GM12878 (cell line): ENCODE results near the gene ZNF45. TPM values are rescaled to one million over a fixed set of nuclear protein-coding genes. Genes with fewer than 3 reads are reported as not detected.
A peak's percentile ranks its signal among the peaks of the same experiment; 100 is the strongest.

Experiments used
- ATAC-seq: fragments of 200-7000 bp; cut with Tn5 transposase; 3 replicates; pipeline ENCODE4 v1.9.1; 2020; ENCODE audit warnings: mild to moderate bottlenecking, moderate library complexity
- BruUV-seq: library from RNA; stranded (reverse); fragments of 400-500 nt; replicated peaks from 2 replicates; lab custom pipeline; 2021; lab: Mats Ljungman, UMichigan
- CTCF ChIA-PET: fragments of 300-600 bp; sonication (Branson Sonifier 250); formaldehyde crosslinking; extraction: SDS; loops from one replicate; lab custom pipeline; 2021; ENCODE audit warnings: inconsistent platforms; lab: Yijun Ruan, JAX
- POLR2A ChIA-PET: fragments of 350-600 bp; formaldehyde crosslinking; extraction: SDS; loops from one replicate; lab custom pipeline; 2021; ENCODE audit warnings: inconsistent platforms; lab: Charles Lee
- RAD21 ChIA-PET: fragments of 300-600 bp; sonication (Branson Sonifier 250); formaldehyde crosslinking; loops from one replicate; lab custom pipeline; 2023; ENCODE audit warnings: antibody characterized with exemption; ENCODE audit not compliant: unreplicated experiment; lab: Charles Lee
- SMC1A ChIA-PET: fragments of 300-600 bp; sonication (Branson Sonifier 250); formaldehyde crosslinking; loops from one replicate; lab custom pipeline; 2023; ENCODE audit not compliant: unreplicated experiment, uncharacterized antibody; lab: Charles Lee
- DNase-seq: peaks from one replicate; pipeline ENCODE4 v3.0.0-alpha.2; 2011; ENCODE audit warnings: low read depth, low spot score
- FAIRE-seq: peaks from 3 replicates; lab custom pipeline; 2011; peaks lifted over from hg19 to GRCh38; lab: Jason Lieb, UNC
- H2AFZ ChIP-seq: 2 replicates; pipeline ENCODE4 v1.6.0; 2011; ENCODE audit warnings: low read depth, low read length, control low read depth; ENCODE audit not compliant: control insufficient read depth
- H3K27ac ChIP-seq: 2 replicates; pipeline ENCODE4 v1.5.1; 2011; ENCODE audit warnings: control low read depth; ENCODE audit not compliant: control insufficient read depth, insufficient read depth
- H3K27me3 ChIP-seq, 2 experiments: replicated peaks in 1 of 2; 2 replicates each; pipeline versions ENCODE4 v1.6.0 to v1.6.1; 2011; ENCODE audit warnings: low read length in 1 of 2; ENCODE audit not compliant: control insufficient read depth in 2 of 2, insufficient read depth in 2 of 2
- H3K36me3 ChIP-seq, 2 experiments: 2 replicates each; pipeline ENCODE4 v1.5.1; 2011; ENCODE audit warnings: low read length in 1 of 2; ENCODE audit not compliant: control insufficient read depth in 2 of 2, insufficient read depth in 2 of 2
- H3K4me1 ChIP-seq: 2 replicates; pipeline ENCODE4 v1.6.1; 2011; ENCODE audit warnings: mild to moderate bottlenecking, low read length, moderate library complexity, mixed read lengths; ENCODE audit not compliant: control insufficient read depth, insufficient read depth
- H3K4me2 ChIP-seq: 2 replicates; pipeline ENCODE4 v1.6.0; 2011; ENCODE audit warnings: control low read depth; ENCODE audit not compliant: control insufficient read depth, insufficient read depth
- H3K4me3 ChIP-seq: fragments of 200-600 bp; sonication (generic); 2 replicates; pipeline ENCODE4 v1.5.1; 2016
- H3K79me2 ChIP-seq: 2 replicates; pipeline ENCODE4 v1.6.0; 2011; ENCODE audit warnings: low read length; ENCODE audit not compliant: control insufficient read depth, insufficient read depth
- H3K9ac ChIP-seq: 2 replicates; pipeline ENCODE4 v1.8.0; 2011; ENCODE audit warnings: low read length, control low read depth, mixed read lengths; ENCODE audit not compliant: control insufficient read depth, insufficient read depth
- H3K9me3 ChIP-seq: replicated peaks from 3 replicates; pipeline ENCODE4 v1.5.1; 2011; ENCODE audit warnings: mild to moderate bottlenecking, low read length; ENCODE audit not compliant: control insufficient read depth, insufficient read depth
- H4K20me1 ChIP-seq: 2 replicates; pipeline ENCODE4 v1.6.0; 2011; ENCODE audit not compliant: control insufficient read depth, insufficient read depth
- EED ChIP-seq: sonication (generic); IDR thresholded peaks from 2 replicates; pipeline ENCODE4 v1.6.1; 2016; ENCODE audit warnings: antibody characterized with exemption, low read depth
- ELK1 ChIP-seq: IDR thresholded peaks from 2 replicates; pipeline ENCODE4 v1.6.1; 2012; ENCODE audit warnings: low read depth, low read length, improper control_type of control experiment
- MEF2A ChIP-seq: IDR thresholded peaks from 2 replicates; pipeline ENCODE4 v1.6.1; 2011; ENCODE audit warnings: low read depth, mild to moderate bottlenecking, low read length, moderate library complexity; ENCODE audit not compliant: insufficient read depth
- NFYB ChIP-seq: IDR thresholded peaks from 2 replicates; pipeline ENCODE4 v1.6.1; 2011; ENCODE audit warnings: low read depth, mild to moderate bottlenecking, low read length, improper control_type of control experiment, moderate library complexity; ENCODE audit not compliant: insufficient read depth
- RUNX3 ChIP-seq: IDR thresholded peaks from 2 replicates; pipeline ENCODE4 v1.6.1; 2012; ENCODE audit warnings: low read length, inconsistent platforms
- TCF3 ChIP-seq: IDR thresholded peaks from 2 replicates; pipeline ENCODE4 v1.6.1; 2012; ENCODE audit warnings: low read depth, mild to moderate bottlenecking, low read length, borderline replicate concordance; ENCODE audit not compliant: insufficient read depth
- ZBTB11 ChIP-seq: fragments of 450-650 bp; formaldehyde crosslinking; IDR thresholded peaks from 2 replicates; pipeline ENCODE4 v1.5.0; 2022; ENCODE audit warnings: mild to moderate bottlenecking, missing genetic modification characterization
- WGBS: methylation state at CpG from one replicate; pipeline ENCODE4 v1.1.6; 2016; ENCODE audit warnings: low lambda C conversion rate; ENCODE audit not compliant: insufficient replicate concordance, insufficient coverage; ENCODE audit errors: missing lambda C conversion rate; 5-methylcytosine and 5-hydroxymethylcytosine counted together
- in situ Hi-C: fragments of 300-500 bp; cut with MboI; formaldehyde crosslinking; loops from 9 replicates; pipeline ENCODE4 v1.14.3; 2018; ENCODE audit warnings: mixed read lengths
- intact Hi-C: fragments of 100-400 bp; cut with micrococcal nuclease; formaldehyde crosslinking; loops from one replicate; pipeline ENCODE4 v1.14.2; 2022; ENCODE audit not compliant: unreplicated experiment
- polyA plus RNA-seq, 11 experiments: library from polyadenylated mRNA; depleted of rRNA in 4 of 11; unstranded in 6 of 11; stranded (reverse) in 5 of 11; fragments of >200 nt; fragmentation: Nextera tagmentation in 4 of 11; fragmentation: Illumina TruSeq in 1 of 11; extraction: Ambion mirVana in 4 of 11; extraction: Trizol in 1 of 11; gene quantifications; 1 replicate in 1 of 11; 2 replicates in 10 of 11; pipeline versions ENCODE4 v1.2.1 to v1.2.3, GENCODE V29; 2011 to 2016; ENCODE audit warnings: inconsistent platforms in 2 of 11, missing spikeins in 2 of 11, low read depth in 1 of 11
- total RNA-seq, 4 experiments: library from RNA; depleted of rRNA in 3 of 4; stranded (reverse); fragments of >200 nt in 3 of 4; fragmentation: Illumina TruSeq in 1 of 4; extraction: Trizol in 1 of 4; gene quantifications; 2 replicates each; pipeline versions ENCODE4 v1.2.1 to v1.2.3, GENCODE V29; 2013 to 2021

Gene ZNF45
- total and polyA plus RNA-seq, 10 of the 15 experiments (the other 5 are each of a cell fraction or from before 2014, with no cell fraction given) = 4.2 to 23.1 (median 15.9) TPM

DNA sequence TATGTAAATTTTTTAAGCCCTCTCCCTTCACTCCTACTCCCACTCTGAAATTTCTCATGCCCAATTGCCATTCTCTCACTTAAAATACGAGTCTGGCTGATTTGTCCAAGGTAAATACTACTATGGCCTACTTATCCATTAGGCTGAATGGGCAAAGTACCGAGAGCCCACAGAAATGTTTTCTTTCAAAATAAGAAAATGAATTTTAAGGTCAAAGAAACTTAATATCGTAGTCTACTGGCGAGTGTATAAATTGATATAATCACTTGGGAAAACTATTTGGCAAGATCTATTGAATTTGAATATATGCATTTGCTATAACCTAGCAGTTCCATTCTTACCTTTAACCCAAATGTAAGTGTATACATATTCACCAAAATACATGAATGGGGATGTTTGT, 32.7 kb downstream of the ZNF45 start:
- POLR2A ChIA-PET = interaction anchor here (1.6 kb wide), 1 partner anchor 33 kb away, joined by 9 read pairs; the partner anchor contains the start of gene ZNF45
- Histone ChIP-seq H3K4me2 (no peak overlapping the region), H3K9ac (no peak overlapping the region), H3K36me3 (no peaks in the 10 kb centered on the region), H3K9me3 (peaks cover 1% of the 10 kb centered on the region), H3K4me3 (peak overlapping the region; percentile 85; the same call in 1 of the 2 replicates), H3K27me3 (no peaks in the 10 kb centered on the region), H3K27ac (no peak overlapping the region), H2AFZ (peak overlapping the region; percentile 97), H4K20me1 (no peaks in the 10 kb centered on the region), H3K79me2 (no peaks in the 10 kb centered on the region), H3K4me1 (peaks cover 8% of the 10 kb centered on the region; the same call in 1 of the 2 replicates)
- RAD21 ChIA-PET = interaction anchor here (1.3 kb wide), 1 partner anchor 33 kb away, joined by 4 read pairs; the partner anchor contains the start of gene ZNF45
- ATAC-seq (no peak), DNase-seq (no peak), FAIRE-seq (no peak)
- no TSS peak for BruUV-seq
- intact Hi-C loops = no loop called here
- no peak for TF ChIP-seq RUNX3
- TF ChIP-seq MEF2A = no peak
- TF ChIP-seq TCF3 = no peak
- TF ChIP-seq NFYB = no peak
- no peak for TF ChIP-seq ELK1
- no peak for TF ChIP-seq ZBTB11 (CRISPR knock-in tag)
- no peak for TF ChIP-seq EED
- 57% methylated on average over 4 of the region's 4 CpGs for WGBS
- CTCF ChIA-PET = no interaction called here
- SMC1A ChIA-PET = interaction anchor here (1.1 to 1.3 kb wide), 2 partner anchors 74 to 193 kb away, joined by 3 to 4 read pairs; no protein-coding TSS in a partner anchor
- in situ Hi-C loops = no loop called here
